ENCODE results near the gene IGFALS.
"Not testable (repeated sequence)": the region's sequence is repeated elsewhere in the genome, so short reads cannot be mapped to it uniquely, and the experiment has no call there.

Gene IGFALS

GRCh38 chr16:1817716-1818115, 24.2 kb upstream of the IGFALS start:
- DNase-seq = no peak

DNA sequence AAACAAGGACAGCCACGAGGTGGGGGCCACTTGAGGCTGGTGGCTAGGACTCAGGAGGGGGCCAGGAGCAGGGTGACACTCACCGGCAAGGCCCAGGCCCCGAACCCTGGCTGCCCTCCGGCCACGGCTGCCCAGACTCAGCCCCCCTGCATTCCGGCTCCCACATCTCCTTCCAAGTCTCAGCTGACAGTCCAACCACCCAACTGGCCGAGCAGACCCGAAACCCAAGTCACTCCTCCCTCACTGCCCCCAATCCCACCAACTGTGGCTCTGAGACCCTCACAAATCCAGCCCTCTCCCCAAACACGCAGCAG, 23.7 kb upstream of the IGFALS start:
- DNase-seq = no peak

DNA sequence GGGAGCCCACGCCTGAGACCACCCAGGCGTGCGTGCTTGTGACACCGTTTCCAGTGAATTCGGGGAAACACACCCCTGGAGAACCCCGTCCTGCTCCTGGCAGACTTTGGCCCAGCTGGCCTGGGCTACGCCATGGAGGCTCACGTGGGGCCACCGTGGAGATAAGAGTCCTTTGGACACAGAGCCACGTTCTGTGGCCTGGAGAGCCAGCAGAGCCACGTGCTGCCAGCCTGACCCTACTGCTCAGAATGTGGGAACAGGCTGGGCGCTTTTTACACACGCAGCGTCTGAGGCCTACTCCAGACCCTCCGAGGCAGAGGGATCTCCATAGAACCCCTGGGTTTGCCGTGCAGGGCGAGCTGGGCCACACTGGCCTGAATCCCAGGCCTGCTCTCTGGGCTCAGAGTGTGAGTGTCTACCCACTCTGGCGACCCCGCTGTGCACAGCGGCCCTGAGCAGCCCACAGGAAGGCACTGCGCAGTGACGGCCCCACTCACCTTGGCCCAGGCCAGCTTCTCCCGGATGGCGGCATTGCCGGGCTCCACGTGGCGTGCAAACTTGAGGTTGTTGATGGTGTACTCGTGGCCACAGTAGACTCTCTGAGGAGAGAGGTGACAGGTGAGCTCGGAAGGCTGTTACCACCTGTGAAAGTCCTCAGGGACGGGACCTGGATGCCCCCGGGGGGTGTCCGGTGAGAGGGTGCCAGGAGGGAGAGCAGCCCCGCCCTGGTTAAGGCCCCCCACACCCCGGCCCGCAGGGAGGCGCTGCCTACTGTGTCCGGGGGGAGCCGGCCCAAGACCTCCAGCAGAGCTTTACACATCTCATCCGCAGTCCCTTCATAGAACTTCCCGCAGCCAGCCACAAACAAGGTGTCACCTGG, 23.1 kb upstream of the IGFALS start:
- DNase-seq = no peak

GRCh38 chr16:1815461-1815860, 22.0 kb upstream of the IGFALS start:
- no peak for DNase-seq

- peak; percentile 68 for DNase-seq
Observed at GRCh38 chr16:1812732-1813163, 19.2 kb upstream of the IGFALS start.

GRCh38 chr16:1810536-1810935, 17.0 kb upstream of the IGFALS start:
- DNase-seq = no peak

DNA sequence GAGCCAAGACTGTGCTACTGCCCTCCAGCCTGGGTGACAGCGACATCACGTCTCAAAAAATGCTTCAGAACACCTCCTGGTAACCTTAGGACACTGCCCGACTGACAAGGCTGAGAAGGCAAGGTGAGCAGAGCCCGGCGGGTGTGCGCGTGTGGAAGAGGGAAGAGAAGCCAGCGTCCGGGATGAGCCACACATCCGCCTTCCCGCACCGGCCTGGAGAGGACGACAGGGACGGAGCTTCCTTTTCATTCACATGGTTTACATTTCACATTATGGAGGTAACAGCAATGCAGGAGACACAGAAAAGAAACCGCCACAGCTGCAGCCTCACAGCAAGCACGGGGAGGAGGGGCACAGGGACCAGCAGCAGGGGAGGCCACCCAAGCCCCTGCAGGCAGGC, 16.6 kb upstream of the IGFALS start:
- DNase-seq = no peak

GRCh38 chr16:1809281-1809801, 15.8 kb upstream of the IGFALS start:
- DNase-seq = no peak

DNA sequence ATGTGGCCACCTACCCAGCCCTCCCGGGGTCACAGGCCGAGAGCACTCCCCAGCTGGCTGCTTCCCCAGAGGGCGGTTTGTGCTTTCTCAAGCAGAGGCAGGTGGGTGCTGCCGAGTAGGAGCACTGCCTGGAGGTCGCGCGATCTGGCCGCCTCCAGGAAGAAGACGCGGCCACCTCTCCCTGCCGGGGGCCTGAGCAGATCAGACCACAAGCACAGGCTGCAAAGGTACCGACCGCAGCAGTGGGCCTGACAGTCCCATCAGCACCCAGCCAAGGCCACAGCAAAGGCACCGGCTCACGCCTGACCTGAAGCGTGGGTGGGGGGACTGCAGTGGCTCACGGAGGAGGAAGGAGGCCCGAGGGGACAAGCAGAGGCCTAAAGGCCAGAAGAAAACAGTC, 15.2 kb upstream of the IGFALS start:
- no peak for DNase-seq

DNA sequence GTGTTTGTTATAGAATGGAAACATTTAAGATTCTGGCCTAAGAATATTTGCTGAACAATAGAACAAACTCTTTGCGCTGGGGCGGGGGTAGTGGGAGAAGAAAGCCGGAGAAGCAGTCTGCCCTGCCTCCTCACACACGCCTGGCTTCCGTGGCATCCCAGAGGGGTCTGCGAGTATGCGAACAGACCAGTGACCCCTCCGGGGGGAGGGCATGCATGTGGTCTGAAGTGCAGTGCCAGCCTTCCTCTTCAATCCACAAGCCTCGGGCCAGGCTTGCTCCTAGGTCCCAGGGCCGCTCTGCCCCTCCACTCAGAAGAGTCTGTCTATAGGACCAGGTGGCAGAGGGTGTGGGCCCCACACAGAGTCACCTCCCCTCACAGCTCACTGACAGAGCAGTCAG, 14.1 kb upstream of the IGFALS start:
- DNase-seq = no peak

DNA sequence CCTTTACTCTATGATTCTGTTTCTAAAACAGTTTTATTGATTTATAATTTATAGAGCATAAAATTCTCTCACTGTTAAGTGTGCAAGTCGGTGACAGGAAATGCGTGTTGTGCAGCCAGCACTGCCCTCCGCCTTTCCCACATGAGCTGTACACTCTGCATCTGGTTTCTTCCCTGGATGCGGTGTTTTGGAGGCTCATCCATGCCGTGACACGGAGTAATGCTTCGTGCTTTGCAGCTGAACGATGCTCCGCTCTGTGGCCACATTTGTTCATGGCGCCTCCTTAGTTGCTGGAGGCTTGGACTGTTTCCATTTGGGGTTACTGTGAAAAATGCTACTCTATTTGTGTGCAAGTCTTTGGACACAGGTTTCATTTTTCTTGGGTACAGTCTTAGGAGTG, 7.2 kb upstream of the IGFALS start:
- no peak for DNase-seq

GRCh38 chr16:1799263-1799662, 5.8 kb upstream of the IGFALS start:
- DNase-seq = not testable (repeated sequence)

GRCh38 chr16:1794908-1795666, 1.6 kb upstream of the IGFALS start:
- DNase-seq = no peak

GRCh38 chr16:1794221-1794871, 841 bp upstream of the IGFALS start:
- DNase-seq = no peak

GRCh38 chr16:1792836-1793577, 498 bp downstream of the IGFALS start:
- no peak for DNase-seq

DNA sequence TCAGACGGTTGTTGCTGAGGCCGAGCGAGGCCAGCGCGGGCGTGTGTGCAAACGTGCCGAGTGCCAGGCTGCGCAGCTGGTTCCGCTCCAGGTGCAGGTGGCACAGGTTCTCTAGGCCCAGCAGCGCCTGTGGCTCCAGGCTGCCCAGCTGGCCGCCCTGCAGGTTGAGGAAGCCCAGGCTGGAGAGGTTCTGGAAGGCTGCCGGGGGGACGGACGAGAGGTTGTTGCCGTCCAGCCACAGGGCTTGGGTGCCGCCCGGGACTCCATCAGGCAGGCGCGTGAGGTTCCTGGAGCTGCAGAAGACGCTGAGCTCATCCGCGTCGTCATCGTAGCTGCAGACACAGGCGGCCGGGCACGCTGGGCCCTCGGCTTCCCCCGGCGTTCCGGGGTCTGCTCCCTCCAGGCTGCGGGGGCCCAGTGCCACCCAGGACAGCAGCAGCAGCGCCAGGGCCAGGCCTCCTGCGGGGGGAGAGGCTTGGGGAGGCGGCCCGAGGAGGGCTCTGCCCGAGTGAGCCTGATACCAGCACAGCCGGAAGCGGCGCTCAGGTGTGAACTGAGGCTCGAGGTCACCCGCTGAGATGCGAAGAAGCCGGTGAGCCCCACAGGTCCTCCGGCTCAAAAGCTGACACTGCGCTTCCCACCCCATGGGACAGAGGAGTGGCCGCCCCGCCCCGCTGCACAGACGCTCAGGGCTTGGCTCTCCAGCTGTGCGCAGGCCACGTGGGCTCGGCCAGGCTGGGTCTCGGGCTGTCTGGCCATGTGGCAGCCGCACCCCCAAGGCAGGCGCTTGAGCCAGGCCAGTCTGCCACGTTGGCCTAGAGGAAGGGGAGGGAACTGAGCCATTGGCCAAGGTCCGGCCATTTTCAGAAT, 1.3 kb downstream of the IGFALS start:
- no peak for DNase-seq

- no peak for DNase-seq
Observed at GRCh38 chr16:1791256-1791942, 2.1 kb downstream of the IGFALS start.

GRCh38 chr16:1790611-1791255, 2.8 kb downstream of the IGFALS start:
- no peak for DNase-seq

DNA sequence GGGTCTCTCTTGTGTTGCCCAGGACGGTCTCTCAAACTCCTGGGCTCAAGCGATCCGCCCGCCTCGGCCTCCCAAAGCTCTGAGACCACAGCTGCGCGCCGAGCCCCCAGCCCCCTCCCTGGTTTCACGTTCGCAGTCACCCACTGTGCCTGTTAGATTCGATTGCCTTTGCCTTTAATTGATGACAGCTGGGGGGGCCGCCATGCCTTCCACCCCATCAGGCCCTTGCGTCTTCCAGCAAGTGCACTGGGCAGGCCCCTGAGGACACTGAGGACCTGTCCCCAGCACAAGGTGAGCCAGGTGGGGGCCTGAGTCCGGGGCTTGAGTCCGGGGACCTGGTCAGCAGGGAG, 3.3 kb downstream of the IGFALS start:
- DNase-seq = no peak

- DNase-seq = no peak
Observed at GRCh38 chr16:1789643-1790045, 3.9 kb downstream of the IGFALS start.

- DNase-seq = no peak
Observed at GRCh38 chr16:1788708-1789100, 4.8 kb downstream of the IGFALS start.

All from stimulated activated CD4-positive, alpha-beta T cell treated with anti-CD3 and anti-CD28 coated beads, Interleukin-1b, Interleukin-23, amount 100 ng/mL, for 48 hours (primary cell).